Astrocyte (in vitro differentiated cells and primary cell): ENCODE measurements around the gene EFL1. TPM values are rescaled to one million over a fixed set of nuclear protein-coding genes. Genes with fewer than 3 reads are reported as not detected.

Experiments
- DNase-seq: peaks from one replicate; pipeline ENCODE4 v3.0.0-alpha.2; 2010; ENCODE audit warnings: low read depth
- FAIRE-seq: peaks from 2 replicates; lab custom pipeline; 2011; peaks lifted over from hg19 to GRCh38; lab: Jason Lieb, UNC
- H2AFZ ChIP-seq: 2 replicates; pipeline ENCODE4 v1.6.0; 2012; ENCODE audit warnings: low read depth, low read length, inconsistent platforms
- H3K27ac ChIP-seq: 2 replicates; pipeline ENCODE4 v1.5.1; 2011; ENCODE audit warnings: low read depth, low read length, inconsistent platforms
- H3K27me3 ChIP-seq: 2 replicates; pipeline ENCODE4 v1.6.0; 2011; ENCODE audit warnings: low read length, inconsistent platforms; ENCODE audit not compliant: insufficient read depth
- H3K36me3 ChIP-seq: 2 replicates; pipeline ENCODE4 v1.5.1; 2011; ENCODE audit warnings: low read length, inconsistent platforms; ENCODE audit not compliant: insufficient read depth
- H3K4me1 ChIP-seq: 2 replicates; pipeline ENCODE4 v1.5.1; 2011; ENCODE audit warnings: low read length, inconsistent platforms; ENCODE audit not compliant: insufficient read depth
- H3K4me2 ChIP-seq: 2 replicates; pipeline ENCODE4 v1.6.0; 2012; ENCODE audit warnings: low read length, inconsistent platforms
- H3K4me3 ChIP-seq: 2 replicates; pipeline ENCODE4 v1.5.1; 2011; ENCODE audit warnings: low read depth, mild to moderate bottlenecking, low read length, inconsistent platforms; ENCODE audit not compliant: insufficient read depth
- H3K79me2 ChIP-seq: 2 replicates; pipeline ENCODE4 v1.6.0; 2012; ENCODE audit warnings: mild to moderate bottlenecking, low read length, inconsistent platforms; ENCODE audit not compliant: insufficient read depth
- H3K9ac ChIP-seq: 2 replicates; pipeline ENCODE4 v1.6.0; 2012; ENCODE audit warnings: mild to moderate bottlenecking, low read length, inconsistent platforms
- H3K9me3 ChIP-seq: 2 replicates; pipeline ENCODE4 v1.5.1; 2012; ENCODE audit warnings: low read depth, mild to moderate bottlenecking, low read length, inconsistent platforms; ENCODE audit not compliant: insufficient read depth
- H4K20me1 ChIP-seq: 2 replicates; pipeline ENCODE4 v1.6.0; 2012; ENCODE audit warnings: low read length, inconsistent platforms; ENCODE audit not compliant: insufficient read depth
- H3K27ac Mint-ChIP-seq: one replicate; pipeline ENCODE4 v1.8.0; 2021; ENCODE audit warnings: mild to moderate bottlenecking, mixed read lengths; ENCODE audit not compliant: unreplicated experiment
- H3K27me3 Mint-ChIP-seq: one replicate; pipeline ENCODE4 v1.8.0; 2021; ENCODE audit warnings: low read depth, mixed read lengths; ENCODE audit not compliant: unreplicated experiment
- H3K36me3 Mint-ChIP-seq: one replicate; pipeline ENCODE4 v1.8.0; 2021; ENCODE audit warnings: low read depth, mixed read lengths; ENCODE audit not compliant: unreplicated experiment
- H3K4me1 Mint-ChIP-seq: one replicate; pipeline ENCODE4 v1.8.0; 2021; ENCODE audit warnings: low read depth, mixed read lengths; ENCODE audit not compliant: unreplicated experiment
- H3K4me3 Mint-ChIP-seq: one replicate; pipeline ENCODE4 v1.8.0; 2021; ENCODE audit warnings: mild to moderate bottlenecking, moderate library complexity, mixed read lengths; ENCODE audit not compliant: unreplicated experiment
- H3K9me3 Mint-ChIP-seq: one replicate; pipeline ENCODE4 v1.8.0; 2021; ENCODE audit warnings: mild to moderate bottlenecking, mixed read lengths; ENCODE audit not compliant: unreplicated experiment
- CTCF ChIP-seq: IDR thresholded peaks from 2 replicates; pipeline ENCODE4 v1.5.1; 2011; ENCODE audit warnings: low read depth, mild to moderate bottlenecking, inconsistent platforms, low read length, moderate library complexity; ENCODE audit not compliant: insufficient read depth
- EZH2 ChIP-seq: IDR thresholded peaks from 2 replicates; pipeline ENCODE4 v1.6.1; 2012; ENCODE audit warnings: mild to moderate bottlenecking, low read length, inconsistent platforms; ENCODE audit not compliant: insufficient read depth
- total RNA-seq: library from RNA; stranded (reverse); gene quantifications from 2 replicates; pipeline ENCODE4 v1.2.1, GENCODE V29; 2021

Gene EFL1
- total RNA-seq, 1 donor from 2014 or later: 13.7 TPM

- TF ChIP-seq CTCF (peak; percentile 61), EZH2 (no peak)
- Mint-ChIP-seq H3K4me3 (no peak overlapping the region), H3K27ac (peak overlapping the region; percentile 69), H3K4me1 (peaks cover 18% of the 10 kb centered on the region), H3K27me3 (peaks cover 2% of the 10 kb centered on the region), H3K9me3 (peaks cover 2% of the 10 kb centered on the region), H3K36me3 (peaks cover 8% of the 10 kb centered on the region)
- Histone ChIP-seq H3K79me2 (no peaks in the 10 kb centered on the region), H3K27me3 (no peaks in the 10 kb centered on the region), H3K4me1 (peaks cover 10% of the 10 kb centered on the region), H3K4me2 (no peak overlapping the region), H3K9me3 (no peaks in the 10 kb centered on the region), H3K36me3 (no peaks in the 10 kb centered on the region), H3K9ac (no peak overlapping the region), H3K4me3 (no peak overlapping the region), H4K20me1 (no peaks in the 10 kb centered on the region), H2AFZ (no peak overlapping the region), H3K27ac (no peak overlapping the region)
- FAIRE-seq (peak; percentile 43), DNase-seq (no peak)
These were observed 153.9 kb downstream of the EFL1 start for GRCh38 chr15:82108489-82109078.

DNA sequence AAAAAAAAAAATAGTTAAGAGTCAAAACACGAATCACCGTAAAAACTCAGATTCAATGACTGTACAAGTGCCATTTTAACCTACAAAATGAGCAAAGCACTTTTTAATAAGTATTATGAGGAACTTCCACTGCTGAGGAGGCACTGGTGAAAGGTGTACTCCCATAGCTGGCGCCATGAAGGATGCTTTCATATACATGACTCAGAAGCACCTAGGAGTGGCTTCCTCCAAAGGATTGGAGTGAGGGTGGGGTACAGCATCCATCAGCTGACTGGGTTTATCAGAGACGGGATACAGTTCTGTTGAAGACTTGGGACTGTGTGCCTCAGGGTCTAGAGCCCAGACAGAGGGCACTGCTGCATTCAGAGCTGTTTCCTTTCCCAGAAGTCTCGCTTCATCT, 155.9 kb downstream of the EFL1 start:
- peaks cover 2% of the 10 kb centered on the region for H3K9me3 Mint-ChIP-seq
- no peak overlapping the region for H3K4me3 Mint-ChIP-seq
- H3K4me1 Mint-ChIP-seq: peaks cover 15% of the 10 kb centered on the region
- H3K36me3 ChIP-seq: no peaks in the 10 kb centered on the region
- no peaks in the 10 kb centered on the region for H3K79me2 ChIP-seq
- H3K27ac ChIP-seq: peak overlapping the region; percentile 2
- H3K4me3 ChIP-seq: no peak overlapping the region
- no peak overlapping the region for H3K4me2 ChIP-seq
- peak overlapping the region; percentile 98 for H3K27ac Mint-ChIP-seq
- H2AFZ ChIP-seq: no peak overlapping the region
- no peaks in the 10 kb centered on the region for H3K27me3 ChIP-seq
- peaks cover 10% of the 10 kb centered on the region for H3K4me1 ChIP-seq
- no peaks in the 10 kb centered on the region for H4K20me1 ChIP-seq
- peaks cover 2% of the 10 kb centered on the region for H3K27me3 Mint-ChIP-seq
- peaks cover 8% of the 10 kb centered on the region for H3K36me3 Mint-ChIP-seq
- TF ChIP-seq EZH2 (no peak), CTCF (no peak)
- FAIRE-seq: no peak
- H3K9ac ChIP-seq: no peak overlapping the region
- DNase-seq: no peak
- no peaks in the 10 kb centered on the region for H3K9me3 ChIP-seq

GRCh38 chr15:82105451-82106215, 156.9 kb downstream of the EFL1 start:
- DNase-seq (peak; percentile 78), FAIRE-seq (peak; percentile 43)
- no peaks in the 10 kb centered on the region for H4K20me1 ChIP-seq
- H3K4me2 ChIP-seq: no peak overlapping the region
- TF ChIP-seq EZH2: no peak
- no peak for TF ChIP-seq CTCF
- H3K36me3 Mint-ChIP-seq: peaks cover 11% of the 10 kb centered on the region
- peaks cover 17% of the 10 kb centered on the region for H3K4me1 Mint-ChIP-seq
- H3K4me3 ChIP-seq: no peak overlapping the region
- no peak overlapping the region for H3K4me3 Mint-ChIP-seq
- no peaks in the 10 kb centered on the region for H3K79me2 ChIP-seq
- H3K27me3 Mint-ChIP-seq: peaks cover 4% of the 10 kb centered on the region
- H2AFZ ChIP-seq: no peak overlapping the region
- H3K27ac ChIP-seq: peak overlapping the region; percentile 73
- no peaks in the 10 kb centered on the region for H3K27me3 ChIP-seq
- H3K9ac ChIP-seq: peak overlapping the region; percentile 67
- H3K4me1 ChIP-seq: peaks cover 10% of the 10 kb centered on the region
- H3K9me3 Mint-ChIP-seq: peaks cover 2% of the 10 kb centered on the region
- no peaks in the 10 kb centered on the region for H3K36me3 ChIP-seq
- H3K9me3 ChIP-seq: no peaks in the 10 kb centered on the region
- peak overlapping the region; percentile 98 for H3K27ac Mint-ChIP-seq
